ENCODE results near the gene UBAC2. TPM values are rescaled to one million over a fixed set of nuclear protein-coding genes. Genes with fewer than 3 reads are reported as not detected.

UBAC2 gene
- total and polyA plus RNA-seq, 10 donors, result 49.3 to 82.1 (median 66.2) TPM

DNA sequence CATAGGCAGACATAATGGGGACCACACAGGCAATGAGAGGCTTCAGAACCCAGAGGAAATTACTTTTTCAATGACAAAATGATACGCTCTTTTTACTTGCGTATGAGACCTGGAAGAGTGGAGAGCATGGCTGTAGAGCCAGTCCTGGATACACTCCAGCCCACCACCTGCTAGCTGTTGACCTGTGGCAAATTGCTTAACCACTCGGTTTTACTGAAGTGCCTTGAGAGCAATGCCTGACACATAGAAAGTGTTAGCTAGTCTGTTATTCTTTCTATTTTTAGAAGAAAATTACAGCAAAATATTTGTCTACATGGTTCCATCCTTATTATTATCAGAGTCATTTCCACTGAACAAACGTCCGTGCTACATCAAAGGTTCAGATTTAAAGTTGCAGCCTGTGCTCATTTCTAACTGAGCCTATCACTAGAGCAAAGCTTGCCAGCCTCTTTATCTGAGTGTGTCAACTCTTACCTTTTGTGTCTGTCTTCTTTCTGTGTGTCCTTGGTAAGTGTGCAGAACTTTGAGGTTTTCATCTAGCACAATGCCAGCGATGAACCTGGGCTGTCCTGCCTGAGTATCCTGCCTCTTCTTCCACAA is 116.1 kb downstream of the UBAC2 start:
- WGBS, 5 donors, result 78 to 86% (median 83%) methylated on average over 6 of the region's 6 CpGs
- Histone ChIP-seq H3K36me3 (peaks cover 0 to 46% (median 11%) of the 10 kb centered on the region in 6 donors), H3K27ac (peak overlapping the region in 6 of 8 donors; percentile 5 to 84 (median 78)), H3K27me3 (replicated peaks in 1 of 7) (no peaks in the 10 kb centered on the region), H3K9me3 (no peaks in the 10 kb centered on the region), H3K4me3 (no peak overlapping the region), H3K4me1 (peaks cover 43 to 94% (median 65%) of the 10 kb centered on the region in 6 donors)
- intact Hi-C loops (cut with DNase I; ENCODE audit: low total_unique reads), result no loop called here
- TF ChIP-seq POLR2A (IDR thresholded peaks at IDR 0.05) (no peak), POLR2AphosphoS5 (IDR thresholded peaks at IDR 0.05) (no peak)
- TF ChIP-seq, protein P1, sequence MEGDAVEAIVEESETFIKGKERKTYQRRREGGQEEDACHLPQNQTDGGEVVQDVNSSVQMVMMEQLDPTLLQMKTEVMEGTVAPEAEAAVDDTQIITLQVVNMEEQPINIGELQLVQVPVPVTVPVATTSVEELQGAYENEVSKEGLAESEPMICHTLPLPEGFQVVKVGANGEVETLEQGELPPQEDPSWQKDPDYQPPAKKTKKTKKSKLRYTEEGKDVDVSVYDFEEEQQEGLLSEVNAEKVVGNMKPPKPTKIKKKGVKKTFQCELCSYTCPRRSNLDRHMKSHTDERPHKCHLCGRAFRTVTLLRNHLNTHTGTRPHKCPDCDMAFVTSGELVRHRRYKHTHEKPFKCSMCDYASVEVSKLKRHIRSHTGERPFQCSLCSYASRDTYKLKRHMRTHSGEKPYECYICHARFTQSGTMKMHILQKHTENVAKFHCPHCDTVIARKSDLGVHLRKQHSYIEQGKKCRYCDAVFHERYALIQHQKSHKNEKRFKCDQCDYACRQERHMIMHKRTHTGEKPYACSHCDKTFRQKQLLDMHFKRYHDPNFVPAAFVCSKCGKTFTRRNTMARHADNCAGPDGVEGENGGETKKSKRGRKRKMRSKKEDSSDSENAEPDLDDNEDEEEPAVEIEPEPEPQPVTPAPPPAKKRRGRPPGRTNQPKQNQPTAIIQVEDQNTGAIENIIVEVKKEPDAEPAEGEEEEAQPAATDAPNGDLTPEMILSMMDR (IDR thresholded peaks at IDR 0.05 in 8 of 11, conservative IDR thresholded peaks at IDR 0.05 in 3 of 11), result no peak
- no peak for DNase-seq

DNA sequence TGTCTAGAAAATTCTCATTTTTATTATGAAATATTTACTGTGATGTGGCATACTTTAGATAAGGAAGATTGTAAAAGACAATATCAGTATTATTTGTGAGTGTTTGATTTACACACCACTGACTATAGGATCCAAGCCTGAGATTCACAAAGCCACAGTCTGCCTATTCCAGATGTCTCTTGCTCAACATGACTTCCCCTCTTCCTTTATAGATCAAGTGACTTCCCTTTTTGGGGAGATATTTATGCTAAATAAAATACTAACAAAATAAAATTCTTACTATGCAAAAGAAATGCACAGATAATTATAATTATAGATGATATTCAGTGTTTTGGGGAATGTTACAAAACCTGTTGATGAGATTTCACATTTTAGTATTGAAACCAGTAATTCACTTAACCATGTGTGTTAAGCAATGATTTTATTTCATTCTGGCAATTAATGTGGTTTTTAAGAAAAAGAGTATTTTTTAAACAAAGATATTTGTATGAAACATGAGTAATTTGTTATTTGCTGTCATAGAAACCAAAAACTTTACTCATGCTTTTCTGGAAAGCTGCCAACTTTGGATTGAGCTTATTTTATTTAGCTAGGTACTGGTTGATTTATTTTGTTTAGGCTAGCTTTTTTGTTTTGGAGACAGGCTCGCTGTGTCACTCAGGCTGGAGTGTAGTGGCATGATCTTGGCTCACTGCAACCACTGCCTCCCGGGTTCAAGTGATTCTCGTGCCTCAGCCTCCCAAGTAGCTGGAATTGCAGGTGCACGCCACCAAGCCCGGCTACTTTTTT is 120.2 kb downstream of the UBAC2 start:
- H3K27ac ChIP-seq, result peak overlapping the region in 4 of 8 donors; percentile 67 to 78 (median 71)
- WGBS, 5 donors, result 78 to 90% (median 81%) methylated on average over 5 of the region's 5 CpGs
- intact Hi-C loops (cut with DNase I; ENCODE audit: low total_unique reads), result no loop called here

GRCh38 chr13:99321709-99322108 is 121.1 kb downstream of the UBAC2 start:
- intact Hi-C loops (cut with DNase I; ENCODE audit: low total_unique reads), result no loop called here
- Histone ChIP-seq H3K27me3 (replicated peaks in 1 of 7) (no peaks in the 10 kb centered on the region), H3K4me3 (no peak overlapping the region), H3K27ac (peak overlapping the region in 7 of 8 donors; percentile 51 to 78 (median 67)), H3K36me3 (peaks cover 0 to 49% (median 11%) of the 10 kb centered on the region in 6 donors), H3K4me1 (peaks cover 17 to 94% (median 56%) of the 10 kb centered on the region in 6 donors), H3K9me3 (no peaks in the 10 kb centered on the region)
- DNase-seq, result no peak
- TF ChIP-seq, protein P1 (IDR thresholded peaks at IDR 0.05 in 8 of 11, conservative IDR thresholded peaks at IDR 0.05 in 3 of 11), result no peak
- TF ChIP-seq POLR2AphosphoS5 (IDR thresholded peaks at IDR 0.05) (no peak), POLR2A (IDR thresholded peaks at IDR 0.05) (no peak)

More for the DNA sequence above, 120.2 kb downstream of the UBAC2 start:
- Histone ChIP-seq H3K9me3 (no peaks in the 10 kb centered on the region), H3K36me3 (peaks cover 0 to 54% (median 11%) of the 10 kb centered on the region in 6 donors), H3K27me3 (replicated peaks in 1 of 7) (no peaks in the 10 kb centered on the region), H3K4me3 (no peak overlapping the region), H3K4me1 (peaks cover 18 to 94% (median 52%) of the 10 kb centered on the region in 6 donors)
- TF ChIP-seq, protein P1 (IDR thresholded peaks at IDR 0.05 in 8 of 11, conservative IDR thresholded peaks at IDR 0.05 in 3 of 11), result no peak
- TF ChIP-seq POLR2A (IDR thresholded peaks at IDR 0.05), result no peak
- no peak for TF ChIP-seq POLR2AphosphoS5 (IDR thresholded peaks at IDR 0.05)
- DNase-seq, result no peak

All from spleen (tissue), 11 donors.